Esophagus muscularis mucosa (tissue), 4 donors: ENCODE data around the gene NCOA4. TPM values are rescaled to one million over a fixed set of nuclear protein-coding genes. Genes with fewer than 3 reads are reported as not detected.
"Not testable (repeated sequence)": the region's sequence is repeated elsewhere in the genome, so short reads cannot be mapped to it uniquely, and the experiment has no call there.

Experiments used
- DNase-seq: peaks from one replicate; pipeline ENCODE4 v3.0.0-alpha.2; 2017; ENCODE audit errors: extremely low spot score
- H3K27ac ChIP-seq, 4 donors: fragments of 200-600 bp; sonication (generic); replicated peaks in 1 of 4; 1 replicate in 3 of 4; 2 replicates in 1 of 4; pipeline ENCODE4 v1.5.1; 2016 to 2019; ENCODE audit warnings: mild to moderate bottlenecking in 1 of 4
- H3K27me3 ChIP-seq, 4 donors: fragments of 200-600 bp; sonication (generic); one replicate each; pipeline versions ENCODE4 v1.5.1 to v1.6.0; 2016 to 2019
- H3K36me3 ChIP-seq, 4 donors: fragments of 200-600 bp; sonication (generic); one replicate each; pipeline ENCODE4 v1.5.1; 2016 to 2019
- H3K4me1 ChIP-seq, 4 donors: fragments of 200-600 bp; sonication (generic); one replicate each; pipeline ENCODE4 v1.5.1; 2016 to 2019
- H3K4me3 ChIP-seq, 4 donors: fragments of 200-600 bp; sonication (generic); 1 replicate in 2 of 4; 2 replicates in 2 of 4; pipeline ENCODE4 v1.5.1; 2016 to 2019; ENCODE audit warnings: mild to moderate bottlenecking in 4 of 4, moderate library complexity in 1 of 4
- H3K9me3 ChIP-seq, 4 donors: fragments of 200-600 bp; sonication (generic); 1 replicate in 3 of 4; 2 replicates in 1 of 4; pipeline ENCODE4 v1.5.1; 2016 to 2019
- WGBS: methylation state at CpG from one replicate; pipeline ENCODE4 v1.1.5; 2018; 5-methylcytosine and 5-hydroxymethylcytosine counted together
- intact Hi-C: fragments of 100-400 bp; cut with DNase I; formaldehyde crosslinking; loops from one replicate; pipeline ENCODE4 v1.15.1; 2023
- small RNA-seq, 3 donors: library from RNA; depleted of rRNA; stranded (forward); fragments of <200 nt; gene quantifications; one replicate each; pipeline ENCODE3, GENCODE V24; 2016
- total RNA-seq, 4 donors: library from RNA; depleted of rRNA; stranded (reverse); fragments of >200 nt; gene quantifications; one replicate each; pipeline versions ENCODE4 v1.1.0 to v1.2.1, GENCODE V29; 2016

NCOA4 gene
- total RNA-seq, 4 donors from 2014 or later = 147 to 170 (median 157) TPM

DNA sequence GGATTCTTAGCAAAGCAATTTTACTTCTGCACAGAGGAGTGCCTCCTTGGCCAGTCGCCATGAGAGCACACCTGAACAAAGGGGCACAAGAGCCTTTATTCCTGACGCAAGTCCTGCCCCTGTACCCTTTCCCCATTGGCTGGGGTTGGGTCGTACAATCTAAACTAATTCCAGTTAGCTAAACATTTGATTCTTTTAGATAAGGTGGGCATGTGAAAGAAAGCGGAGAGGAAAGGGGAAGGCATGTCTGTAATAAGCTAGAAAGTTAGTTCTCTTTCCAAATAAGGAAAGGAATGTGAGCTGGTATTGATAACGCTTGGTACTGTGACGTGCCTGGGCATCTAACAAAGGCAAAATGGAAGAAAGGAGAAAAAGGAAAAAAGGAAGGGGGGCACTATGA is 73.8 kb downstream of the NCOA4 start:
- H3K4me3 ChIP-seq, intact Hi-C loops, DNase-seq, H3K9me3 ChIP-seq, H3K4me1 ChIP-seq, H3K27me3 ChIP-seq, H3K27ac ChIP-seq: not testable (repeated sequence)
- H3K36me3 ChIP-seq = peaks cover 4 to 21% (median 8%) of the 10 kb centered on the region in 4 donors
- 90% methylated on average over 4 of the region's 6 CpGs for WGBS

Small RNA genes within 50 kb of the gene (small RNA-seq; reads per million reads assigned to genes)
- gene SNORA74C-1 = 0 reads per million in 3 donors

Other genes starting within 250 kb of the NCOA4 start
- 10 to 100 TPM in 1 of 4 donors, 1 to 10 TPM in 3; 7.5 to 14.9 (median 8.0) TPM for gene AGAP4, start 183.1 kb downstream of the NCOA4 start, total RNA-seq
- gene TIMM23, start 58.1 kb downstream of the NCOA4 start, total RNA-seq = 10 to 100 TPM; 52.9 to 66.9 (median 57.7) TPM
- not detected for gene MSMB, start 15.6 kb upstream of the NCOA4 start, total RNA-seq